Glomerular endothelial cell (primary cell): ENCODE data around the gene TIPIN. TPM values are rescaled to one million over a fixed set of nuclear protein-coding genes. Genes with fewer than 3 reads are reported as not detected.
"Not testable (repeated sequence)": the region's sequence is repeated elsewhere in the genome, so short reads cannot be mapped to it uniquely, and the experiment has no call there.

Experiments
- DNase-seq: peaks from one replicate; pipeline ENCODE4 v3.0.0-alpha.2; 2011; ENCODE audit warnings: low read depth, low spot score; ENCODE audit errors: extremely low read depth
- total RNA-seq: library from RNA; depleted of rRNA; stranded (reverse); fragments of >200 nt; gene quantifications from 2 replicates; pipeline ENCODE4 v1.2.3, GENCODE V29; 2015

TIPIN gene
- total RNA-seq, 1 donor from 2014 or later, result 3.6 TPM

- DNase-seq, result peak; percentile 69
These were observed 30.0 kb upstream of the TIPIN start, which contains the start of gene MAP2K1 for GRCh38 chr15:66386204-66387123. Gene MAP2K1 (plus strand): TSS chr15:66386912. CDS start chr15:66387348, 436 bp downstream.

GRCh38 chr15:66381376-66381775, 24.9 kb upstream of the TIPIN start:
- DNase-seq, result not testable (repeated sequence)

GRCh38 chr15:66378814-66379430, 22.4 kb upstream of the TIPIN start:
- DNase-seq, result no peak

GRCh38 chr15:66374179-66374578, 17.7 kb upstream of the TIPIN start:
- no peak for DNase-seq

- peak; percentile 75 for DNase-seq
These were observed 13.5 kb upstream of the TIPIN start for GRCh38 chr15:66369773-66370651.

- no peak for DNase-seq
These were observed 8.6 kb upstream of the TIPIN start for GRCh38 chr15:66364944-66365528.

- DNase-seq, result no peak
These were observed 6.3 kb upstream of the TIPIN start for GRCh38 chr15:66362776-66363175.

GRCh38 chr15:66361745-66362460, 5.4 kb upstream of the TIPIN start:
- DNase-seq, result not testable (repeated sequence)

- DNase-seq, result no peak
These were observed 3.3 kb upstream of the TIPIN start for GRCh38 chr15:66359740-66360139.

GRCh38 chr15:66356077-66356358, 467 bp downstream of the TIPIN start:
- DNase-seq, result no peak

GRCh38 chr15:66348530-66348929, 8.0 kb downstream of the TIPIN start:
- not testable (repeated sequence) for DNase-seq

- no peak for DNase-seq
These were observed 27.7 kb downstream of the TIPIN start for GRCh38 chr15:66328771-66329170.

- no peak for DNase-seq
These were observed 28.7 kb downstream of the TIPIN start for GRCh38 chr15:66327736-66328135.

- DNase-seq, result no peak
These were observed 30.4 kb downstream of the TIPIN start for GRCh38 chr15:66326051-66326450.

GRCh38 chr15:66323312-66323928, 33.1 kb downstream of the TIPIN start:
- no peak for DNase-seq

- no peak for DNase-seq
These were observed 44.3 kb downstream of the TIPIN start for GRCh38 chr15:66312144-66312543.

GRCh38 chr15:66310786-66311185, 45.7 kb downstream of the TIPIN start:
- DNase-seq, result no peak

GRCh38 chr15:66309828-66310227, 46.7 kb downstream of the TIPIN start:
- DNase-seq, result no peak

GRCh38 chr15:66308531-66308930, 48.0 kb downstream of the TIPIN start:
- no peak for DNase-seq

- DNase-seq, result no peak
These were observed 50.1 kb downstream of the TIPIN start for GRCh38 chr15:66306381-66306780.
